Measurements from ENCODE around the gene METTL1.

GRCh38 chr12:57762463-57762862, 9.4 kb downstream of the METTL1 start:
- TF ChIP-seq, protein P1, sequence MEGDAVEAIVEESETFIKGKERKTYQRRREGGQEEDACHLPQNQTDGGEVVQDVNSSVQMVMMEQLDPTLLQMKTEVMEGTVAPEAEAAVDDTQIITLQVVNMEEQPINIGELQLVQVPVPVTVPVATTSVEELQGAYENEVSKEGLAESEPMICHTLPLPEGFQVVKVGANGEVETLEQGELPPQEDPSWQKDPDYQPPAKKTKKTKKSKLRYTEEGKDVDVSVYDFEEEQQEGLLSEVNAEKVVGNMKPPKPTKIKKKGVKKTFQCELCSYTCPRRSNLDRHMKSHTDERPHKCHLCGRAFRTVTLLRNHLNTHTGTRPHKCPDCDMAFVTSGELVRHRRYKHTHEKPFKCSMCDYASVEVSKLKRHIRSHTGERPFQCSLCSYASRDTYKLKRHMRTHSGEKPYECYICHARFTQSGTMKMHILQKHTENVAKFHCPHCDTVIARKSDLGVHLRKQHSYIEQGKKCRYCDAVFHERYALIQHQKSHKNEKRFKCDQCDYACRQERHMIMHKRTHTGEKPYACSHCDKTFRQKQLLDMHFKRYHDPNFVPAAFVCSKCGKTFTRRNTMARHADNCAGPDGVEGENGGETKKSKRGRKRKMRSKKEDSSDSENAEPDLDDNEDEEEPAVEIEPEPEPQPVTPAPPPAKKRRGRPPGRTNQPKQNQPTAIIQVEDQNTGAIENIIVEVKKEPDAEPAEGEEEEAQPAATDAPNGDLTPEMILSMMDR (IDR thresholded peaks at IDR 0.05 in 4 of 5, conservative IDR thresholded peaks at IDR 0.05 in 1 of 5): no peak
- TF ChIP-seq POLR2A (IDR thresholded peaks at IDR 0.05): no peak
